K562 (cell line): ENCODE data around the gene CCDC69. TPM values are rescaled to one million over a fixed set of nuclear protein-coding genes. Genes with fewer than 3 reads are reported as not detected.
A peak's percentile ranks its signal among the peaks of the same experiment; 100 is the strongest.

Experiments
- ATAC-seq: fragments of 200-7000 bp; cut with Tn5 transposase; 3 replicates; pipeline ENCODE4 v1.9.1; 2020; ENCODE audit warnings: moderate library complexity
- BruUV-seq: library from RNA; stranded (reverse); fragments of 400-500 nt; replicated peaks from 2 replicates; lab custom pipeline; 2021; lab: Mats Ljungman, UMichigan
- CTCF ChIA-PET: fragments of 300-600 bp; formaldehyde crosslinking; extraction: SDS; loops from one replicate; lab custom pipeline; 2021; ENCODE audit warnings: low intra/inter-chr PET ratio; lab: Yijun Ruan, JAX
- POLR2A ChIA-PET: fragments of 300-600, 350-650 bp; sonication (Branson Sonifier 250); formaldehyde crosslinking; extraction: SDS; loops from one replicate; lab custom pipeline; 2021; ENCODE audit warnings: antibody characterized with exemption, inconsistent platforms; lab: Yijun Ruan, JAX
- DNase-seq, 4 experiments: peaks; one replicate each; pipeline versions ENCODE4 v3.0.0 to v3.0.0-alpha.2; 2011 to 2018; ENCODE audit warnings: low spot score in 3 of 4, mixed read lengths in 3 of 4; ENCODE audit errors: extremely low read depth in 1 of 4
- FAIRE-seq: peaks from 2 replicates; lab custom pipeline; 2011; peaks lifted over from hg19 to GRCh38; lab: Jason Lieb, UNC
- H2AFZ ChIP-seq: 2 replicates; pipeline ENCODE4 v1.6.0; 2011; ENCODE audit warnings: low read depth, low read length, control low read depth, inconsistent platforms
- H3K27ac ChIP-seq: fragments of 200-600 bp; 3 replicates; pipeline ENCODE4 v1.8.0; 2011; ENCODE audit warnings: low read depth, mild to moderate bottlenecking, control low read depth, inconsistent platforms, low read length, moderate library complexity, mixed read lengths; ENCODE audit errors: extremely low read depth
- H3K27me3 ChIP-seq, 2 experiments: fragments of 300-600 bp in 1 of 2; 2 replicates in 1 of 2; 3 replicates in 1 of 2; pipeline versions ENCODE4 v1.6.0 to v1.8.0; 2011; ENCODE audit warnings: inconsistent platforms in 2 of 2, low read length in 2 of 2, mild to moderate bottlenecking in 1 of 2, mixed read lengths in 1 of 2, moderate library complexity in 1 of 2; ENCODE audit not compliant: control insufficient read depth in 2 of 2, insufficient read depth in 2 of 2
- H3K36me3 ChIP-seq: fragments of 300-600 bp; 3 replicates; pipeline ENCODE4 v1.8.0; 2011; ENCODE audit warnings: mild to moderate bottlenecking, low read length, inconsistent platforms; ENCODE audit not compliant: control insufficient read depth, insufficient read depth
- H3K4me1 ChIP-seq, 2 experiments: fragments of 200-600 bp in 1 of 2; replicated peaks in 1 of 2; 2 replicates in 1 of 2; 3 replicates in 1 of 2; pipeline versions ENCODE4 v1.5.1 to v1.8.0; 2011; ENCODE audit warnings: inconsistent platforms in 2 of 2, low read length in 2 of 2, mild to moderate bottlenecking in 1 of 2, mixed read lengths in 1 of 2, moderate library complexity in 1 of 2; ENCODE audit not compliant: control insufficient read depth in 2 of 2, insufficient read depth in 2 of 2
- H3K4me2 ChIP-seq: 2 replicates; pipeline ENCODE4 v1.6.1; 2011; ENCODE audit warnings: low read length, control low read depth, inconsistent platforms, mixed read lengths; ENCODE audit not compliant: insufficient read depth
- H3K4me3 ChIP-seq: fragments of 200-600 bp; sonication (generic), shearing (Covaris generic); 2 replicates; pipeline ENCODE4 v1.5.1; 2016; ENCODE audit warnings: control low read depth, inconsistent platforms
- H3K79me2 ChIP-seq: fragments of 200-600 bp; 3 replicates; pipeline ENCODE4 v1.8.0; 2011; ENCODE audit warnings: low read length, inconsistent platforms; ENCODE audit not compliant: control insufficient read depth, insufficient read depth
- H3K9ac ChIP-seq, 2 experiments: 2 replicates each; pipeline versions ENCODE4 v1.6.0 to v1.6.1; 2011; ENCODE audit warnings: low read depth in 2 of 2, low read length in 2 of 2, control low read depth in 1 of 2, inconsistent platforms in 1 of 2, mild to moderate bottlenecking in 1 of 2, mixed read lengths in 1 of 2; ENCODE audit not compliant: insufficient read depth in 1 of 2
- H3K9me1 ChIP-seq: one replicate; pipeline ENCODE4 v1.6.0; 2011; ENCODE audit warnings: inconsistent platforms, mild to moderate bottlenecking, low read length, moderate library complexity; ENCODE audit not compliant: control insufficient read depth, insufficient read depth
- H3K9me3 ChIP-seq: replicated peaks from 2 replicates; pipeline ENCODE4 v1.5.1; 2011; ENCODE audit warnings: low read depth, low read length, inconsistent platforms; ENCODE audit not compliant: control insufficient read depth, insufficient read depth
- H4K20me1 ChIP-seq: replicated peaks from 2 replicates; pipeline ENCODE4 v1.6.1; 2011; ENCODE audit warnings: low read length, inconsistent platforms, mixed read lengths; ENCODE audit not compliant: control insufficient read depth, insufficient read depth
- EHMT2 ChIP-seq: fragments of 450-650 bp; IDR thresholded peaks from 2 replicates; pipeline ENCODE4 v1.6.1; 2018; ENCODE audit warnings: antibody characterized with exemption
- ETV6 ChIP-seq, 3 experiments: fragments of 150-350 bp in 1 of 3; sonication (generic) in 1 of 3; formaldehyde crosslinking in 1 of 3; IDR thresholded peaks; 2 replicates each; pipeline versions ENCODE4 v1.6.1 to v1.8.0; 2014 to 2022; ENCODE audit warnings: borderline replicate concordance in 2 of 3, low read depth in 2 of 3, antibody characterized with exemption in 1 of 3, low read length in 1 of 3, mild to moderate bottlenecking in 1 of 3, missing genetic modification reagents in 1 of 3
- MLLT1 ChIP-seq, 2 experiments: fragments of 450-650 bp; IDR thresholded peaks; 2 replicates each; pipeline ENCODE4 v1.6.1; 2016
- RAD21 ChIP-seq, 2 experiments: fragments of 250-450 bp in 1 of 2; fragments of 450-650 bp in 1 of 2; sonication (Bioruptor Pico) in 1 of 2; formaldehyde crosslinking in 1 of 2; IDR thresholded peaks in 1 of 2; conservative IDR thresholded peaks in 1 of 2; 2 replicates each; pipeline versions ENCODE4 v1.4.0 to v1.8.0; 2020 to 2022; ENCODE audit warnings: mild to moderate bottlenecking in 2 of 2, moderate library complexity in 1 of 2
- SAFB2 ChIP-seq: fragments of 200-400 bp; formaldehyde crosslinking; IDR thresholded peaks from 2 replicates; pipeline ENCODE4 v1.6.1; 2018; ENCODE audit warnings: borderline replicate concordance, low read length, low read depth, moderate library complexity; ENCODE audit not compliant: severe bottlenecking
- SRF ChIP-seq, 2 experiments: fragments of 250-450, 450-650 bp in 1 of 2; sonication (Bioruptor Pico) in 1 of 2; sonication (generic) in 1 of 2; formaldehyde crosslinking; IDR thresholded peaks; 2 replicates each; pipeline versions ENCODE4 v1.5.0 to v1.5.1; 2020 to 2022; ENCODE audit warnings: mild to moderate bottlenecking in 1 of 2, missing genetic modification reagents in 1 of 2
- XRCC5 ChIP-seq: fragments of 200-400 bp; formaldehyde crosslinking; IDR thresholded peaks from 2 replicates; pipeline ENCODE4 v1.6.1; 2017; ENCODE audit warnings: low read depth, mild to moderate bottlenecking, low read length
- ZBTB2 ChIP-seq: fragments of 450-650 bp; IDR thresholded peaks from 2 replicates; pipeline ENCODE4 v1.6.1; 2016; ENCODE audit warnings: antibody characterized with exemption
- ZFX ChIP-seq: sonication (generic); formaldehyde crosslinking; IDR thresholded peaks from 2 replicates; pipeline ENCODE4 v1.8.0; 2022; ENCODE audit warnings: mild to moderate bottlenecking, missing genetic modification reagents, moderate library complexity
- ZNF324 ChIP-seq: fragments of 250-450 bp; sonication (Bioruptor Pico); IDR thresholded peaks from 2 replicates; pipeline ENCODE4 v1.4.0; 2020; ENCODE audit warnings: mild to moderate bottlenecking
- ZNF384 ChIP-seq: IDR thresholded peaks from 2 replicates; pipeline ENCODE4 v1.6.1; 2012; ENCODE audit warnings: low read depth, low read length, improper control_type of control experiment
- ZNF512 ChIP-seq: IDR thresholded peaks from 2 replicates; pipeline ENCODE4 v1.6.1; 2016; ENCODE audit warnings: missing genetic modification characterization, missing compliant biosample characterization
- WGBS: fragments of 100-300 bp; shearing (Covaris generic); methylation state at CpG from one replicate; pipeline ENCODE4 v1.1.6; 2016; ENCODE audit warnings: low coverage, mixed read lengths; ENCODE audit not compliant: insufficient coverage; ENCODE audit errors: missing lambda C conversion rate; 5-methylcytosine and 5-hydroxymethylcytosine counted together
- in situ Hi-C: fragments of 300-500 bp; cut with MboI; formaldehyde crosslinking; loops from 4 replicates; pipeline ENCODE4 v1.15.0; 2018; ENCODE audit warnings: inconsistent platforms, mixed read lengths
- intact Hi-C: fragments of 100-400 bp; cut with micrococcal nuclease; formaldehyde crosslinking; loops from 2 replicates; pipeline ENCODE4 v1.14.2; 2022
- polyA plus RNA-seq, 8 experiments: library from polyadenylated mRNA; depleted of rRNA in 4 of 8; stranded (reverse) in 5 of 8; unstranded in 3 of 8; fragments of >200 nt; fragmentation: Nextera tagmentation in 2 of 8; fragmentation: Illumina TruSeq in 1 of 8; extraction: Ambion mirVana in 2 of 8; extraction: Trizol in 1 of 8; gene quantifications; 2 replicates each; pipeline versions ENCODE4 v1.2.1 to v1.2.3, GENCODE V29; 2011 to 2014; ENCODE audit warnings: inconsistent platforms in 1 of 8, missing spikeins in 1 of 8
- total RNA-seq, 7 experiments: library from RNA; depleted of rRNA in 6 of 7; stranded (reverse); fragments of >200 nt in 6 of 7; fragmentation: Illumina TruSeq in 2 of 7; extraction: Trizol in 2 of 7; gene quantifications; 2 replicates each; pipeline versions ENCODE4 v1.2.1 to v1.2.3, GENCODE V29; 2011 to 2021; ENCODE audit warnings: low replicate concordance in 1 of 7

CCDC69 gene
- total and polyA plus RNA-seq, 9 of the 15 experiments (the other 6 are each of a cell fraction or from before 2014, with no cell fraction given) = 0.65 to 12.2 (median 7.6) TPM

- Histone ChIP-seq H3K4me2 (no peak overlapping the region), H3K4me3 (no peak overlapping the region), H3K36me3 (no peaks in the 10 kb centered on the region), H3K9me1 (no peaks in the 10 kb centered on the region), H3K27me3 (no peaks in the 10 kb centered on the region), H3K9ac (no peak overlapping the region), H3K4me1 (peaks cover 9 to 14% of the 10 kb centered on the region in 2 experiments), H2AFZ (peak overlapping the region; percentile 82), H3K79me2 (peaks cover 3% of the 10 kb centered on the region; the same call in 2 of the 3 replicates), H3K27ac (no peak overlapping the region), H4K20me1 (no peaks in the 10 kb centered on the region), H3K9me3 (no peaks in the 10 kb centered on the region)
- CTCF ChIA-PET = no interaction called here
- no peak for DNase-seq
- no peak for ATAC-seq
- in situ Hi-C loops (no loop called here), intact Hi-C loops (no loop called here)
- FAIRE-seq = no peak
- POLR2A ChIA-PET = no interaction called here
- 67% methylated on average over 10 of the region's 10 CpGs for WGBS
- BruUV-seq = no TSS peak
- TF ChIP-seq MLLT1 (IDR thresholded peaks at IDR 0.05) (peak in 1 of 2 experiments; percentile 45; a peak in 1 of 4 replicates), ETV6 (IDR thresholded peaks at IDR 0.05; ENCODE audit: borderline replicate concordance in 1 of 2, low read depth in 2 of 2, low read length in 1 of 2) (no peak), ETV6 (CRISPR knock-in tag; IDR thresholded peaks at IDR 0.05; ENCODE audit: borderline replicate concordance) (no peak), ZNF384 (no peak), ZNF324 (CRISPR knock-in tag) (no peak), RAD21 (CRISPR knock-in tag; conservative IDR thresholded peaks at IDR 0.05 in 1 of 2, IDR thresholded peaks at IDR 0.05 in 1 of 2) (0 out of 4 replicates have a peak, but pooled peaks have one; percentile 7 to 22), ZNF512 (peak; percentile 79), ZFX (CRISPR knock-in tag) (peak; percentile 21; the same call in 1 of the 2 replicates), EHMT2 (peak; percentile 14; the same call in 1 of the 2 replicates), ZBTB2 (0 out of 2 replicates have a peak, but pooled peaks have one; percentile 19), SRF (CRISPR knock-in tag; IDR thresholded peaks at IDR 0.05) (no peak), XRCC5 (no peak), SAFB2 (no peak)
These were observed 26.6 kb upstream of the CCDC69 start for GRCh38 chr5:151250346-151251000.
